Upper lobe of right lung (tissue), 1 donor: ENCODE results near the gene SLC35F4. TPM values are rescaled to one million over a fixed set of nuclear protein-coding genes. Genes with fewer than 3 reads are reported as not detected.

Experiments
- ATAC-seq: fragments of 200-7000 bp; cut with Tn5 transposase; one replicate; pipeline ENCODE4 v1.9.1; 2020; ENCODE audit warnings: mild to moderate bottlenecking, moderate library complexity
- DNase-seq: peaks from one replicate; pipeline ENCODE4 v3.0.0-alpha.2; 2020
- H3K27ac ChIP-seq: fragments of 200-600 bp; one replicate; pipeline ENCODE4 v1.8.0; 2022
- H3K27me3 ChIP-seq: fragments of 200-600 bp; one replicate; pipeline ENCODE4 v1.8.0; 2022; ENCODE audit warnings: mild to moderate bottlenecking
- H3K36me3 ChIP-seq: fragments of 200-600 bp; one replicate; pipeline ENCODE4 v1.8.0; 2022
- H3K4me1 ChIP-seq: fragments of 200-600 bp; one replicate; pipeline ENCODE4 v1.8.0; 2022
- H3K4me3 ChIP-seq: fragments of 200-600 bp; one replicate; pipeline ENCODE4 v1.8.0; 2022; ENCODE audit warnings: mild to moderate bottlenecking
- H3K9me3 ChIP-seq: fragments of 200-600 bp; one replicate; pipeline ENCODE4 v1.8.0; 2022
- intact Hi-C: fragments of 100-400 bp; cut with DNase I; formaldehyde crosslinking; loops from one replicate; pipeline ENCODE4 v1.11.0; 2022
- total RNA-seq: library from RNA; stranded (reverse); fragmentation: NEBNext Ultra II Directional; extraction: Animal tissue kit (Norgen Biotek cat#: 25700); gene quantifications from one replicate; pipeline ENCODE4 v1.2.1, GENCODE V29; 2021
- TF ChIP-seq, protein P1 (sequence below): fragments of 200-600 bp; IDR thresholded peaks from one replicate; pipeline ENCODE4 v1.8.0; 2022; ENCODE audit warnings: antibody characterized with exemption
- donor health status: DM: no; HTN: yes; CAD: no; lungs with severe emphysema.

The SLC35F4 gene
- total RNA-seq, 1 donor from 2014 or later, result not detected

DNA sequence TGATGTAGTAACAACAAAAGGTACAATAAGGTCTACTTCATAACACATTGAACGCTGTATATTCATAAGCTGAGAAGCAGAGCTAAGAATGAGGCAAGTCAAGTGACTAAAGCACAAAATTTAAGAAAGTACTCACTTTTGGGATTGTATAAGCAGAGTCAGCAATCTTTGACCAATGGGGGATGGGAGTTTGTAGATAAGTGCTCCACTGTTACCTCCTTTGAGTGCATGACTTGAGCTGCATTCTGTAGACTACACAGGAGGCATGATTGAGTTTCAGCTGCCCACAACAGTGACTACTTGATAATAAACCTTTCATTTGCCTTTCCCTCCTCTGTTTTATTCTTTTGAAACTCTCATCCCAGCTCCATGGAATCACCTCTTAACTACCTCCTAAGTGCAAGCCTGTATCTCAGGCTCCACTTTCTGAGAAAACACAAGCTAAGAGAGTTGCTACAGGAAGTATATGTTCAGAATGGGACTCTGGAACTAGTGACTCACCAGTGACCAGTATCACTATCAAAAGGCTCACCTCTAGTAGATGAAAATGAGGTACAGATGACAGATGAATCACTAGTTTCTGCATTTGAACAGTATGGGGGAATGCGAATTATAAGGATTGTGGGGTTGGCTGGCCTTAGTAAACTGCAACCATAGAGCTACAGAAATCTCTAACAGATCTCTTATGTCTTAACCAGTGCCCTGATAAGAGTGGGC lies 49.2 kb downstream of the SLC35F4 start:
- H3K27ac ChIP-seq, result no peak overlapping the region
- TF ChIP-seq, protein P1, sequence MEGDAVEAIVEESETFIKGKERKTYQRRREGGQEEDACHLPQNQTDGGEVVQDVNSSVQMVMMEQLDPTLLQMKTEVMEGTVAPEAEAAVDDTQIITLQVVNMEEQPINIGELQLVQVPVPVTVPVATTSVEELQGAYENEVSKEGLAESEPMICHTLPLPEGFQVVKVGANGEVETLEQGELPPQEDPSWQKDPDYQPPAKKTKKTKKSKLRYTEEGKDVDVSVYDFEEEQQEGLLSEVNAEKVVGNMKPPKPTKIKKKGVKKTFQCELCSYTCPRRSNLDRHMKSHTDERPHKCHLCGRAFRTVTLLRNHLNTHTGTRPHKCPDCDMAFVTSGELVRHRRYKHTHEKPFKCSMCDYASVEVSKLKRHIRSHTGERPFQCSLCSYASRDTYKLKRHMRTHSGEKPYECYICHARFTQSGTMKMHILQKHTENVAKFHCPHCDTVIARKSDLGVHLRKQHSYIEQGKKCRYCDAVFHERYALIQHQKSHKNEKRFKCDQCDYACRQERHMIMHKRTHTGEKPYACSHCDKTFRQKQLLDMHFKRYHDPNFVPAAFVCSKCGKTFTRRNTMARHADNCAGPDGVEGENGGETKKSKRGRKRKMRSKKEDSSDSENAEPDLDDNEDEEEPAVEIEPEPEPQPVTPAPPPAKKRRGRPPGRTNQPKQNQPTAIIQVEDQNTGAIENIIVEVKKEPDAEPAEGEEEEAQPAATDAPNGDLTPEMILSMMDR, result no peak

DNA sequence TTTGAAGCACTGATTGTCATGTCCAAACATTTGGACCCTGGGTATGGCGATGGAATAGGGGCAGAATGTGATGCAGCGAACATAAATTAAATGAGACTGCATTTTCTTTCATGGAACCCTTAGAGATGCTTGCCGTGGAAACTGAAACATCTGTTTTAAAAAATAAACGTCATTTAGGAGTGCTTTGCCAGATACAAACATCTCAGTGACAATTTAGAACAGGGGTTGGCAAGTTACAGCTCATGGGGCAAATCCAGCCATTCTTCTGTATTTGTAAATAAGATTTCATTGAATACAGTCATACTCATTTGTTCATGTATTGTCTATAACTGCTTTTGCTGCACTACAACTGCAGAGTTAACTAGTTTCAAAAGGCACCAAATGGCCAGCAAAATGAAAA lies 51.2 kb downstream of the SLC35F4 start:
- ATAC-seq (no peak), DNase-seq (no peak)
- Histone ChIP-seq H3K9me3 (no peaks in the 10 kb centered on the region), H3K27ac (no peak overlapping the region), H3K4me3 (no peak overlapping the region), H3K36me3 (no peaks in the 10 kb centered on the region), H3K27me3 (no peaks in the 10 kb centered on the region), H3K4me1 (no peaks in the 10 kb centered on the region)
- intact Hi-C loops, result no loop called here
- TF ChIP-seq, protein P1, result no peak

More for the DNA sequence above, 49.2 kb downstream of the SLC35F4 start:
- H3K36me3 ChIP-seq, result no peaks in the 10 kb centered on the region
- no peaks in the 10 kb centered on the region for H3K27me3 ChIP-seq
- H3K4me3 ChIP-seq, result no peak overlapping the region
- H3K9me3 ChIP-seq, result no peaks in the 10 kb centered on the region
- ATAC-seq, result no peak
- intact Hi-C loops, result no loop called here
- DNase-seq, result no peak
- H3K4me1 ChIP-seq, result no peaks in the 10 kb centered on the region

DNA sequence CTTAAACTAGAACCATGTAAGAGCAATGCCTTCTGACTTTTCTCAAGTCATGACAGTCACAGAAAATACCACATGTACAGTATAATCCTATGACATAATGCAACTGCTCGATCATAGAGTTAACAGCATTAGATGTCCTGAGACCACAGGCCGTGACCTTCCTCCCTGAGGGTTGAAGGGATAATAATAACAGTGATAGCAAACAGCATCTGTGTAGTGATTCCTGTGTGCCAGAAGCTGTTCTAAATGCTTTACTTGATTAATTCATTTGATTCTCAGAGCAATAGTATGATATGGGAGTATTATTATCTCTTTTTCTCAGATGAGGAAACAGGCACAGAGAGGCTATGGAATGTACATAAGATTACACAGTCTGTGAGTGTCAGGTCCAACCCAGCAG lies 53.2 kb downstream of the SLC35F4 start:
- no peak overlapping the region for H3K27ac ChIP-seq
- ATAC-seq (no peak), DNase-seq (no peak)
- H3K27me3 ChIP-seq, result no peaks in the 10 kb centered on the region
- H3K4me3 ChIP-seq, result no peak overlapping the region
- TF ChIP-seq, protein P1, result no peak
- no peaks in the 10 kb centered on the region for H3K4me1 ChIP-seq
- H3K36me3 ChIP-seq, result no peaks in the 10 kb centered on the region
- intact Hi-C loops, result no loop called here
- H3K9me3 ChIP-seq, result no peaks in the 10 kb centered on the region

DNA sequence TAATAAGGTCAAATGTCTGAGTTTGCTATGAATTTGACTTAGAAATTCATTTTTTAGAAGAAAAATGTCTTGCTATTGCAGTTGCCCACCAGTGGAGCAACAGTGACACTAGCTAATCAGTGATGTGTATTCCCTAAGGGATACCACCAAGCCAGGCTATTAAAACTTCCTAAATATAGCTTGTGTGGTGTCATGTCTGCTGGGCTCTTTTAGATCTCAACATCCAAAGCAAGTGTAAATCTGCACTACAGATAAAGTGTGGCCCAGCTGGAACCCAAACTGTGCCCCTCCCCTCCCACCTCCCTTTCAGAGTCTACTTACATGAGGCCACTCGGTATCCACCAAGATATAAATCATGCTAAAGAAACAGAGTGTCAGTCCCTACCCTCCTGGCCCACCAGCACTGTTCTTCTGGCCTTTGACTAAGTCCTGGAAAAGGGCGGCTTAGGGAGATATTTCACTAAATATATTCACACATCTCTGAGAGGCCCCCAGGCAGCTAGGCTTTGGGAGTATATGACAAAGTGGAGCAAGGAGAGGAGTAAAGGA lies 53.8 kb downstream of the SLC35F4 start:
- Histone ChIP-seq H3K27ac (no peak overlapping the region), H3K4me1 (no peaks in the 10 kb centered on the region), H3K27me3 (no peaks in the 10 kb centered on the region), H3K9me3 (no peaks in the 10 kb centered on the region), H3K36me3 (no peaks in the 10 kb centered on the region), H3K4me3 (no peak overlapping the region)
- DNase-seq, result no peak
- no peak for ATAC-seq
- intact Hi-C loops, result no loop called here
- TF ChIP-seq, protein P1, result no peak

DNA sequence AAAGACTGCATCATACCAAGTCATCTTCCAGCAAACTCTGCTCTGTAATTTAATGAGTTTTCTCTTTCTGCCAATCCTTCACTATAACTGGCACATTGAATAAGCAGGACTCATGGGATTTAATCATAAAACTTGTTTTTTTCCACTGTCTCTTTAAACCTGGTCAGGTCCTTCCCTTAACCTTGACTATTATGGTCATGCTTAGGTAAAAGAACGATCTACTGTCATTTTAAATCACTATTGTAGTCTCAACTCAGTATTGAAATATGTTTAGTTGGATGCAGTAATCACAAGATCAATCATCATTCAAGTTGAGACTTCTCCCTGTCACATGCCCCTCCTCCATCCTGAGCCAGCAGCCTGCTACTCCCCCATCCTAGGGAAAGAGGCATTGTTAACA lies 56.1 kb downstream of the SLC35F4 start:
- Histone ChIP-seq H3K27me3 (no peaks in the 10 kb centered on the region), H3K36me3 (no peaks in the 10 kb centered on the region), H3K4me3 (no peak overlapping the region), H3K4me1 (no peaks in the 10 kb centered on the region), H3K9me3 (no peaks in the 10 kb centered on the region), H3K27ac (no peak overlapping the region)
- TF ChIP-seq, protein P1, result no peak
- DNase-seq, result no peak
- no peak for ATAC-seq
- intact Hi-C loops, result no loop called here
